Subcutaneous adipose tissue (tissue), 4 donors: Measurements from ENCODE around the gene PRSS1. TPM values are rescaled to one million over a fixed set of nuclear protein-coding genes. Genes with fewer than 3 reads are reported as not detected.

Experiments
- small RNA-seq: library from RNA; depleted of rRNA; stranded (forward); fragments of <200 nt; gene quantifications from one replicate; pipeline ENCODE3, GENCODE V24; 2016
- total RNA-seq, 4 donors: library from RNA; depleted of rRNA; stranded (reverse); fragments of >200 nt; gene quantifications; one replicate each; pipeline ENCODE4 v1.1.0, GENCODE V29; 2016
- TF ChIP-seq, protein P1 (sequence below): fragments of 450-650 bp; IDR thresholded peaks from one replicate; pipeline ENCODE4 v1.5.1; 2016; ENCODE audit warnings: low read depth, mild to moderate bottlenecking, control low read depth, antibody characterized with exemption, moderate library complexity

The PRSS1 gene
- total RNA-seq, 4 donors from 2014 or later, result not detected

GRCh38 chr7:142798451-142799436, 49.5 kb downstream of the PRSS1 start:
- TF ChIP-seq, protein P1, sequence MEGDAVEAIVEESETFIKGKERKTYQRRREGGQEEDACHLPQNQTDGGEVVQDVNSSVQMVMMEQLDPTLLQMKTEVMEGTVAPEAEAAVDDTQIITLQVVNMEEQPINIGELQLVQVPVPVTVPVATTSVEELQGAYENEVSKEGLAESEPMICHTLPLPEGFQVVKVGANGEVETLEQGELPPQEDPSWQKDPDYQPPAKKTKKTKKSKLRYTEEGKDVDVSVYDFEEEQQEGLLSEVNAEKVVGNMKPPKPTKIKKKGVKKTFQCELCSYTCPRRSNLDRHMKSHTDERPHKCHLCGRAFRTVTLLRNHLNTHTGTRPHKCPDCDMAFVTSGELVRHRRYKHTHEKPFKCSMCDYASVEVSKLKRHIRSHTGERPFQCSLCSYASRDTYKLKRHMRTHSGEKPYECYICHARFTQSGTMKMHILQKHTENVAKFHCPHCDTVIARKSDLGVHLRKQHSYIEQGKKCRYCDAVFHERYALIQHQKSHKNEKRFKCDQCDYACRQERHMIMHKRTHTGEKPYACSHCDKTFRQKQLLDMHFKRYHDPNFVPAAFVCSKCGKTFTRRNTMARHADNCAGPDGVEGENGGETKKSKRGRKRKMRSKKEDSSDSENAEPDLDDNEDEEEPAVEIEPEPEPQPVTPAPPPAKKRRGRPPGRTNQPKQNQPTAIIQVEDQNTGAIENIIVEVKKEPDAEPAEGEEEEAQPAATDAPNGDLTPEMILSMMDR, result no peak

- TF ChIP-seq, protein P1, result no peak
These were observed 50.2 kb downstream of the PRSS1 start for GRCh38 chr7:142799437-142799835.

GRCh38 chr7:142800088-142800487, 50.8 kb downstream of the PRSS1 start:
- TF ChIP-seq, protein P1, result no peak

DNA sequence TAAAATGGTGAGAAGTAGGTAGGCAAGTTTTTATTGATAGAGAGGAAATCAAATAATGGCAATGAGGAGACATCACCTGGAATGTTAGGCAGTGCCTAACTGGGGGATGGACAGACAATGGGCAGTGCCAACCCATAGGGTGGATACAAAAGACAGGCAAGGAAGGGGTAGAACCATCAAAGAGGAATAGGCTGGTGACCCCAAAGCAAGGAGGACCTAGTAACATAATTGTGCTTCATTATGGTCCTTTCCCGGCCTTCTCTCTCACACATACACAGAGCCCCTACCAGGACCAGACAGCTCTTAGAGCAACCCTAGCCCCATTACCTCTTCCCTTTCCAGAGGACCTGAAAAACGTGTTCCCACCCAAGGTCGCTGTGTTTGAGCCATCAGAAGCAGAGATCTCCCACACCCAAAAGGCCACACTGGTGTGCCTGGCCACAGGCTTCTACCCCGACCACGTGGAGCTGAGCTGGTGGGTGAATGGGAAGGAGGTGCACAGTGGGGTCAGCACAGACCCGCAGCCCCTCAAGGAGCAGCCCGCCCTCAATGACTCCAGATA, 51.5 kb downstream of the PRSS1 start:
- TF ChIP-seq, protein P1, result no peak

DNA sequence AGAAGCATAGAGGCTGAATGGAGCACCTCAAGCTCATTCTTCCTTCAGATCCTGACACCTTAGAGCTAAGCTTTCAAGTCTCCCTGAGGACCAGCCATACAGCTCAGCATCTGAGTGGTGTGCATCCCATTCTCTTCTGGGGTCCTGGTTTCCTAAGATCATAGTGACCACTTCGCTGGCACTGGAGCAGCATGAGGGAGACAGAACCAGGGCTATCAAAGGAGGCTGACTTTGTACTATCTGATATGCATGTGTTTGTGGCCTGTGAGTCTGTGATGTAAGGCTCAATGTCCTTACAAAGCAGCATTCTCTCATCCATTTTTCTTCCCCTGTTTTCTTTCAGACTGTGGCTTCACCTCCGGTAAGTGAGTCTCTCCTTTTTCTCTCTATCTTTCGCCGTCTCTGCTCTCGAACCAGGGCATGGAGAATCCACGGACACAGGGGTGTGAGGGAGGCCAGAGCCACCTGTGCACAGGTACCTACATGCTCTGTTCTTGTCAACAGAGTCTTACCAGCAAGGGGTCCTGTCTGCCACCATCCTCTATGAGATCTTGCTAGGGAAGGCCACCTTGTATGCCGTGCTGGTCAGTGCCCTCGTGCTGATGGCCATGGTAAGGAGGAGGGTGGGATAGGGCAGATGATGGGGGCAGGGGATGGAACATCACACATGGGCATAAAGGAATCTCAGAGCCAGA, 52.5 kb downstream of the PRSS1 start:
- TF ChIP-seq, protein P1, result no peak

GRCh38 chr7:142802301-142802700, 53.0 kb downstream of the PRSS1 start:
- TF ChIP-seq, protein P1, result no peak

Small RNA genes within 50 kb of the gene (small RNA-seq; reads per million reads assigned to genes)
- gene TRBD1, result not detected
- not detected for gene TRBJ1-1
- gene TRBJ1-2, result not detected
- gene TRBJ1-3, result not detected
- gene TRBJ1-4, result not detected
- gene TRBJ1-5, result not detected
- gene TRBJ1-6, result not detected
- gene TRBJ2-1, result not detected
- gene TRBJ2-2, result not detected
- not detected for gene TRBJ2-2P
- not detected for gene TRBJ2-3
- not detected for gene TRBJ2-4
- not detected for gene TRBJ2-5
- not detected for gene TRBJ2-6
- gene TRBJ2-7, result not detected

Other genes with a start within 250 kb of the PRSS1 start
- gene PRSS2, start 21.5 kb downstream of the PRSS1 start, total RNA-seq, result not detected
- 10 to 100 TPM in 3 of 4 donors, 1 to 10 TPM in 1; 5.1 to 20.3 (median 15.5) TPM for gene EPHB6, start 105.6 kb downstream of the PRSS1 start, total RNA-seq
- gene TRPV6, start 136.3 kb downstream of the PRSS1 start, total RNA-seq, result under 1 TPM in 1 of 4 donors, not detected in 3; under 0.01 TPM
- gene TRPV5, start 184.3 kb downstream of the PRSS1 start, total RNA-seq, result not detected
- gene LLCFC1, start 190.0 kb downstream of the PRSS1 start, total RNA-seq, result not detected
- under 1 TPM in 2 of 4 donors, not detected in 2; 0.51 to 0.88 TPM for gene KEL, start 212.9 kb downstream of the PRSS1 start, total RNA-seq